Activated gamma-delta T cell treated with Interleukin-2 at 50 U/mL for 16 hours (primary cell): ENCODE measurements around the gene SORT1.

Source experiments
- DNase-seq: peaks from one replicate; pipeline ENCODE4 v3.0.0-alpha.2; 2020

Gene SORT1

GRCh38 chr1:109271458-109271857 lies 126.3 kb downstream of the SORT1 start:
- DNase-seq = no peak

- no peak for DNase-seq
Observed at GRCh38 chr1:109270623-109271317, 126.9 kb downstream of the SORT1 start.

GRCh38 chr1:109269981-109270622 lies 127.6 kb downstream of the SORT1 start:
- DNase-seq = no peak

GRCh38 chr1:109269212-109269980 lies 128.3 kb downstream of the SORT1 start:
- no peak for DNase-seq

- DNase-seq = no peak
Observed at GRCh38 chr1:109268431-109269211, 129.1 kb downstream of the SORT1 start.

GRCh38 chr1:109267743-109268300 lies 129.9 kb downstream of the SORT1 start:
- no peak for DNase-seq

- DNase-seq = no peak
Observed at GRCh38 chr1:109266965-109267364, 130.8 kb downstream of the SORT1 start.

GRCh38 chr1:109265741-109266330 lies 131.9 kb downstream of the SORT1 start:
- DNase-seq = no peak

- no peak for DNase-seq
Observed at GRCh38 chr1:109265016-109265415, 132.7 kb downstream of the SORT1 start.

- DNase-seq = no peak
Observed at GRCh38 chr1:109264379-109264755, 133.4 kb downstream of the SORT1 start.

GRCh38 chr1:109263597-109264378 lies 133.9 kb downstream of the SORT1 start:
- DNase-seq = peak; percentile 72

- no peak for DNase-seq
Observed at GRCh38 chr1:109263234-109263596, 134.5 kb downstream of the SORT1 start.

- no peak for DNase-seq
Observed at GRCh38 chr1:109262231-109263055, 135.3 kb downstream of the SORT1 start.

GRCh38 chr1:109261578-109261977 lies 136.1 kb downstream of the SORT1 start:
- DNase-seq = no peak

GRCh38 chr1:109261006-109261405 lies 136.7 kb downstream of the SORT1 start:
- DNase-seq = no peak

GRCh38 chr1:109259674-109260557 lies 137.8 kb downstream of the SORT1 start:
- no peak for DNase-seq
